Smooth muscle cell (in vitro differentiated cells): ENCODE data around the gene AFDN. TPM values are rescaled to one million over a fixed set of nuclear protein-coding genes. Genes with fewer than 3 reads are reported as not detected.
A peak's percentile ranks its signal among the peaks of the same experiment; 100 is the strongest.

ENCODE experiments used
- DNase-seq: peaks from one replicate; lab custom pipeline; 2025; ENCODE audit not compliant: unreplicated experiment; lab: John Stamatoyannopoulos, UW
- H2AFZ ChIP-seq: fragments of 200-600 bp; sonication (generic); 2 replicates; pipeline ENCODE4 v1.6.0; 2016; ENCODE audit warnings: antibody characterized with exemption, low read depth, mild to moderate bottlenecking
- H3F3A ChIP-seq: fragments of 200-600 bp; sonication (generic); 2 replicates; pipeline ENCODE4 v1.6.0; 2017; ENCODE audit warnings: antibody characterized with exemption, low read depth
- H3K27ac ChIP-seq: fragments of 200-600 bp; sonication (generic); 2 replicates; pipeline ENCODE4 v1.5.1; 2016; ENCODE audit warnings: low read depth, mild to moderate bottlenecking
- H3K27me3 ChIP-seq: fragments of 200-600 bp; sonication (generic); 2 replicates; pipeline ENCODE4 v1.6.1; 2016; ENCODE audit warnings: low read depth, mild to moderate bottlenecking
- H3K36me3 ChIP-seq: fragments of 200-600 bp; sonication (generic); 2 replicates; pipeline ENCODE4 v1.5.1; 2016; ENCODE audit warnings: low read depth
- H3K4me1 ChIP-seq: fragments of 200-600 bp; sonication (generic); 2 replicates; pipeline ENCODE4 v1.5.1; 2016; ENCODE audit warnings: low read depth
- H3K4me2 ChIP-seq: fragments of 200-600 bp; sonication (generic); 2 replicates; pipeline ENCODE4 v1.6.0; 2016; ENCODE audit warnings: mild to moderate bottlenecking
- H3K4me3 ChIP-seq: fragments of 200-600 bp; sonication (generic); 2 replicates; pipeline ENCODE4 v1.5.1; 2016; ENCODE audit warnings: mild to moderate bottlenecking
- H3K79me2 ChIP-seq: fragments of 200-600 bp; sonication (generic); 2 replicates; pipeline ENCODE4 v1.6.0; 2016; ENCODE audit warnings: low read depth, mild to moderate bottlenecking
- H3K9ac ChIP-seq: fragments of 200-600 bp; sonication (generic); 2 replicates; pipeline ENCODE4 v1.6.0; 2016; ENCODE audit warnings: low read depth
- H3K9me3 ChIP-seq: fragments of 200-600 bp; sonication (generic); replicated peaks from 2 replicates; pipeline ENCODE4 v1.5.1; 2016; ENCODE audit warnings: low read depth
- H4K20me1 ChIP-seq: fragments of 200-600 bp; sonication (generic); 2 replicates; pipeline ENCODE4 v1.6.0; 2016; ENCODE audit warnings: low read depth
- CTCF ChIP-seq: fragments of 200-600 bp; sonication (generic); IDR thresholded peaks from 2 replicates; pipeline ENCODE4 v1.5.1; 2017; ENCODE audit warnings: borderline replicate concordance, mild to moderate bottlenecking, antibody characterized with exemption; ENCODE audit not compliant: insufficient read depth, poor library complexity, severe bottlenecking
- WGBS: methylation state at CpG from one replicate; pipeline ENCODE4 v1.1.7; 2016; ENCODE audit warnings: low lambda C conversion rate; 5-methylcytosine and 5-hydroxymethylcytosine counted together
- polyA plus RNA-seq: library from polyadenylated mRNA; unstranded; fragments of >200 nt; fragmentation: Nextera tagmentation; extraction: Ambion mirVana; gene quantifications from 2 replicates; pipeline ENCODE4 v1.2.1, GENCODE V29; 2016
- total RNA-seq: library from RNA; depleted of rRNA; stranded (reverse); fragments of >200 nt; gene quantifications from 2 replicates; pipeline ENCODE4 v1.2.3, GENCODE V29; 2014

AFDN gene
- total and polyA plus RNA-seq, 2 experiments from 2014 or later: 52.3 to 98.8 TPM

GRCh38 chr6:167907837-167908681 lies 81.3 kb downstream of the AFDN start:
- Histone ChIP-seq H3K4me3 (no peak overlapping the region), H3K4me2 (no peak overlapping the region), H3F3A (no peaks in the 10 kb centered on the region), H4K20me1 (no peaks in the 10 kb centered on the region), H3K27ac (no peak overlapping the region), H3K79me2 (peaks cover 3% of the 10 kb centered on the region), H3K9me3 (no peaks in the 10 kb centered on the region), H2AFZ (no peak overlapping the region), H3K27me3 (no peaks in the 10 kb centered on the region), H3K4me1 (no peaks in the 10 kb centered on the region), H3K9ac (no peak overlapping the region), H3K36me3 (peaks cover under 1% of the 10 kb centered on the region)
- peak; percentile 40 for TF ChIP-seq CTCF
- WGBS: 82% methylated on average over 7 of the region's 7 CpGs
- no peak for DNase-seq

- H2AFZ ChIP-seq: no peak overlapping the region
Measured at GRCh38 chr6:167910007-167910406, 83.3 kb downstream of the AFDN start.

GRCh38 chr6:167910652-167911051 lies 83.9 kb downstream of the AFDN start:
- Histone ChIP-seq H4K20me1 (no peaks in the 10 kb centered on the region), H3K9ac (no peak overlapping the region), H3K36me3 (peaks cover 6% of the 10 kb centered on the region), H3K27me3 (no peaks in the 10 kb centered on the region), H3K27ac (no peak overlapping the region), H3K79me2 (peaks cover 3% of the 10 kb centered on the region), H3K4me3 (no peak overlapping the region), H3K4me1 (no peaks in the 10 kb centered on the region), H3K9me3 (no peaks in the 10 kb centered on the region), H2AFZ (no peak overlapping the region), H3K4me2 (no peak overlapping the region), H3F3A (no peaks in the 10 kb centered on the region)
- no peak for DNase-seq
- 95% methylated on average over 7 of the region's 7 CpGs for WGBS
- TF ChIP-seq CTCF: no peak

More at GRCh38 chr6:167910007-167910406, 83.3 kb downstream of the AFDN start:
- Histone ChIP-seq H3F3A (no peaks in the 10 kb centered on the region), H3K27ac (no peak overlapping the region), H4K20me1 (no peaks in the 10 kb centered on the region), H3K9ac (no peak overlapping the region), H3K9me3 (no peaks in the 10 kb centered on the region), H3K4me3 (no peak overlapping the region), H3K4me1 (no peaks in the 10 kb centered on the region), H3K27me3 (no peaks in the 10 kb centered on the region), H3K4me2 (no peak overlapping the region), H3K79me2 (peaks cover 3% of the 10 kb centered on the region), H3K36me3 (peaks cover 1% of the 10 kb centered on the region)
- TF ChIP-seq CTCF: no peak
- no peak for DNase-seq

- Histone ChIP-seq H3K9me3 (no peaks in the 10 kb centered on the region), H3K4me1 (no peaks in the 10 kb centered on the region), H3K27ac (no peak overlapping the region), H3K9ac (no peak overlapping the region), H3K4me2 (no peak overlapping the region), H4K20me1 (no peaks in the 10 kb centered on the region), H3K36me3 (peaks cover 11% of the 10 kb centered on the region), H3K27me3 (no peaks in the 10 kb centered on the region), H2AFZ (no peak overlapping the region), H3F3A (peaks cover 2% of the 10 kb centered on the region), H3K4me3 (no peak overlapping the region), H3K79me2 (peaks cover 3% of the 10 kb centered on the region)
- no peak for DNase-seq
- TF ChIP-seq CTCF: no peak
- 87% methylated on average over 2 of the region's 2 CpGs for WGBS
Measured at GRCh38 chr6:167912494-167912893, 85.8 kb downstream of the AFDN start.
